Glomerular visceral epithelial cell (primary cell): ENCODE results near the gene SEC31A.

Source experiments
- DNase-seq: peaks from one replicate; pipeline ENCODE4 v3.0.0-alpha.2; 2016; ENCODE audit errors: extremely low spot score

Gene SEC31A

GRCh38 chr4:82773057-82773456 is 117.9 kb downstream of the SEC31A start:
- DNase-seq: no peak

GRCh38 chr4:82770607-82771006 is 120.3 kb downstream of the SEC31A start:
- no peak for DNase-seq
